ENCODE measurements around the gene PHF20.
"Not testable (repeated sequence)": the region's sequence is repeated elsewhere in the genome, so short reads cannot be mapped to it uniquely, and the experiment has no call there.

PHF20 gene

DNA sequence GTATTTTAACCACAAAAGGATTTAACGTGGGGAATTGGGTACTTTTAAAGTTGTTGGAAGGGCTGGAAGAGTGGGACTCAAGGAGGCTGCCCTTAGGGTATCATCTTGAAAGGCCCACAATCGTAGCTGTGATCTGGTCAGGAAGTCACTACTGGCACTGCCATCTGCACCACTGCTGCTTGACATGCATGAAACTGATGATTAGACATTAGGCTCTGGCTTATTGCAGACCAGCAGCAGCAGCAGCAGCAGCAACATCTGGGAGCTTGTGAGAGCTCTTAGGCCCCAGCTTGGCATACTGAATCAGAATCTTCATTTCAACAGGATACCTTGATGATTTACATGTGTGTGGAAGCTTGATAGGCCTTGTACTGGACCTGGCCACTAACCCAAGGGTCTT is 68.6 kb downstream of the PHF20 start:
- no peak for DNase-seq (ENCODE audit: low read depth in 2 of 2)
- no peak overlapping the region for H3K4me3 ChIP-seq (replicated peaks in 1 of 2; ENCODE audit: low read depth in 2 of 2, low read length in 2 of 2)
- TF ChIP-seq, protein P1, sequence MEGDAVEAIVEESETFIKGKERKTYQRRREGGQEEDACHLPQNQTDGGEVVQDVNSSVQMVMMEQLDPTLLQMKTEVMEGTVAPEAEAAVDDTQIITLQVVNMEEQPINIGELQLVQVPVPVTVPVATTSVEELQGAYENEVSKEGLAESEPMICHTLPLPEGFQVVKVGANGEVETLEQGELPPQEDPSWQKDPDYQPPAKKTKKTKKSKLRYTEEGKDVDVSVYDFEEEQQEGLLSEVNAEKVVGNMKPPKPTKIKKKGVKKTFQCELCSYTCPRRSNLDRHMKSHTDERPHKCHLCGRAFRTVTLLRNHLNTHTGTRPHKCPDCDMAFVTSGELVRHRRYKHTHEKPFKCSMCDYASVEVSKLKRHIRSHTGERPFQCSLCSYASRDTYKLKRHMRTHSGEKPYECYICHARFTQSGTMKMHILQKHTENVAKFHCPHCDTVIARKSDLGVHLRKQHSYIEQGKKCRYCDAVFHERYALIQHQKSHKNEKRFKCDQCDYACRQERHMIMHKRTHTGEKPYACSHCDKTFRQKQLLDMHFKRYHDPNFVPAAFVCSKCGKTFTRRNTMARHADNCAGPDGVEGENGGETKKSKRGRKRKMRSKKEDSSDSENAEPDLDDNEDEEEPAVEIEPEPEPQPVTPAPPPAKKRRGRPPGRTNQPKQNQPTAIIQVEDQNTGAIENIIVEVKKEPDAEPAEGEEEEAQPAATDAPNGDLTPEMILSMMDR (IDR thresholded peaks at IDR 0.05; ENCODE audit: low read depth, low read length), result no peak

DNA sequence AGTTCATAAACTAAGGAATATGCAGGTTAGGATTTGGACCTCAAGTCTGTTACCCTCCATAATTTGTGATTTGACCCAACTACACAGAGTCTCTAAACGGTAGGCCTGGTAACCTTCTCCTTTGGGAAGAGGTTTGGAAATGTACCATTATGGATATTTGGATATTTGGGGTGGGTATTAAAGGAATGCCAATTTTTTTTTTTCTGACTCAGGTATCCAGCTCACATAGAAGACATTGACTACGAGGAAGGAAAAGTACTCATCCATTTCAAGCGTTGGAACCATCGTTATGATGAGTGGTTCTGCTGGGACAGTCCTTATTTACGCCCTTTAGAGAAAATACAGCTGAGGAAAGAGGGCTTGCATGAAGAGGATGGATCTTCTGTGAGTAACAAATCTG is 70.5 kb downstream of the PHF20 start:
- TF ChIP-seq, protein P1 (IDR thresholded peaks at IDR 0.05; ENCODE audit: low read depth, low read length), result no peak
- no peak overlapping the region for H3K4me3 ChIP-seq (replicated peaks in 1 of 2; ENCODE audit: low read depth in 2 of 2, low read length in 2 of 2)
- no peak for DNase-seq (ENCODE audit: low read depth in 2 of 2)

DNA sequence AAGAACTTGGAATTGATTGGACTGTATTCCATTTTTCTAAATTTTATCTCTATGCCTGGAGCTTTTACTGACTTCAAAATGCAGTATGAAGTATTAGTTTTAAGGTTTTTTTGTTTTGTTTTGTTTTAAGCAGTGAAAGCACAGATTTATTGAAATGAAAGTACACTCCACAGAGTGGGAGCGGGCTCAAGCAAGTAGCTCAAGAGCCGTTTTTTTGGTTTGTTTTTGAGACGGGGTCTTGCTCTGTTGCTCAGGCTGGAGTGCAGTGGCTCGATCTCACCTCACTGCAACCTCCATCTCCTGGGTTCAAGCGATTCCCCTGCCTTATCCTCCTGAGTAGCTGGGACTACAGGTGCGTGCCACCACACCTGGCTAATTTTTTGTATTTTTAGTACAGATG is 72.1 kb downstream of the PHF20 start:
- DNase-seq (ENCODE audit: low read depth in 2 of 2), result not testable (repeated sequence)

DNA sequence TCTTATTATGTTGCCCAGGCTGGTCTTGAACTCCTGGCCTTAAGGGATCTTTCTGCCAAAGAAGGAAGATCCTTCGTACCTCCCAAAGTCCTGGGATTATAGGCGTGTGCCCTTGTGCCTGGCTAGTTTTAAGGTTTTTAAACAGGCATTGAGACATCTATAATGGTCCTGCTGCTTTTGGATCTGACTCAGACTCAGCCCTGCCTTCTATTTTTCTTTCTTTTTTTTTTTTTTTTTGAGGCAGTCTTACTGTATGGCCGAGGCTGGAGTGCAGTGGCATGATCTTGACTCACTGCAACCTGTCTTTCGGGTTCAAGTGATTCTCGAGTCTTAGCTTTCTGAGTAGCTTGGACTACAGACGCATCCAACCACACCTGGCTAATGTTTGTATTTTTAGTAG is 73.7 kb downstream of the PHF20 start:
- no peak overlapping the region for H3K4me3 ChIP-seq (replicated peaks in 1 of 2; ENCODE audit: low read depth in 2 of 2, low read length in 2 of 2)
- TF ChIP-seq, protein P1 (IDR thresholded peaks at IDR 0.05; ENCODE audit: low read depth, low read length), result no peak
- peak in 1 of 2 donors; percentile 79 for DNase-seq (ENCODE audit: low read depth in 2 of 2)

More for the DNA sequence above, 72.1 kb downstream of the PHF20 start:
- not testable (repeated sequence) for H3K4me3 ChIP-seq (replicated peaks in 1 of 2; ENCODE audit: low read depth in 2 of 2, low read length in 2 of 2)

DNA sequence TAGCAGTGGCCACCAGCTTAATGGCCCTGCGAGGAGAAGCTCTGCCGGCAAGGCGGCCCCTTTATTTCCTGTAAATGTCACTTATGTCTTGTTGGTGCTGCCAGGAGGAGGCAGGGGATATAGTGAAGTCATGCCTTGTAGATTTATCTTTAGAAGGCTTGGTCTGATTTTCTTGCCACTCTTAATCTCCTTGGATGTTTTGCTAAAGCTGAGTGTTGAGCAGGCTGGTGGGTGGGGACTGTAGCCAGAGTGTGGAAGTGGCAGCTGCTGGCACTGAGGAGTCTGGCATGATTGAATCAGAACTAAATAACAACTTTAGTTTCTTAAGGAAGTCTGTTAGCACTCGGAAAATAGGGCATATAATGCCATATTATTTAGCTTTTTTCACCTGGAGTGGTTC is 77.9 kb downstream of the PHF20 start:
- DNase-seq (ENCODE audit: low read depth in 2 of 2), result no peak
- H3K4me3 ChIP-seq (replicated peaks in 1 of 2; ENCODE audit: low read depth in 2 of 2, low read length in 2 of 2), result no peak overlapping the region
- TF ChIP-seq, protein P1 (IDR thresholded peaks at IDR 0.05; ENCODE audit: low read depth, low read length), result no peak

DNA sequence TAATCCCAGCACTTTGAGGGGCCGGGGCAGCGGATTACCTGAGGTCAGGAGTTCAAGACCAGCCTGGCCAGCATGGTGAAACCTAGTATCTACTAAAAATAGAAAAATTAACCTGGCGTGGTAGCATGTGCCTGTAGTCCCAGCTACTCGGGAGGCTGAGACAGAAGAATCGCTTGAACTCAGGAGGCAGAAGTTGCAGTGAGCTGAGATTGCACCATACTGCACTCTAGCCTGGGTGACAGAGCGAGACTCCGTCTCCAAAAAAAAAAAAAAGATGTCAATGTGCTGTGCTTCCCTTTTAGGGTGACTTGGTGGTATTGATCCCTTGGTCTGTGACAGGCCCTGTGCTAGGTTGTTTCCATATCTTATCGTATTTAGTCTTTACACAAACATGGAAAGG is 79.8 kb downstream of the PHF20 start:
- DNase-seq (ENCODE audit: low read depth in 2 of 2); H3K4me3 ChIP-seq (replicated peaks in 1 of 2; ENCODE audit: low read depth in 2 of 2, low read length in 2 of 2): not testable (repeated sequence)

DNA sequence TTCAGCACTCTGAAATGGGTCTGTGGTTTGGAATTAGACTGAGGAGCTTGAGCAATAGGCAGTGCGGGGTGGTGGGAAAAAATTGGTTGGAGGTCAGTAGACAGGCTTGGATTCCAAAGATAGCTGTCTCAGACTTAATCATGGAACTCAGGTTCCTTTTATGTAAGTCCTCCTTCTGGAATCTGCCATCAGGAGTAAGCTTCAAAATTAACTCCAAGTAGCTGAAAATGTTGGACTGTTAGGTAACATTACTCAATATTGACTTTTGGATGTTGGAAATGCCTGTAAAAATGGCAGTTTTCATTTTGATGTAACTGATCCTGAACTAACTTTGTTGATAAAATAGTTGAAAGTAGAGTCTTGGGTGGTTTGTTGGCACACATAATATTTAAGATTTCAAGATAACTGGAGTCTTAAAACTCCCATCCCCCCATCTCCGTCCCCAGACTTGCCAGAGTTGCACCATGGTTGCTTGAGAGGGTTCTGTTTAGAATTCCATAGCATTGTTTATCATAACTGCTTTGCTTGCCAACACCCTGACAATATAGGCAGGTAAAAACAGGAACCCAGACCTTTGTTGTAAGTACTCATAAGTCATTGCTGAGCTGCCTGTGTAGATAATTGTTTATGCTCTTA is 83.0 kb downstream of the PHF20 start:
- peak in 1 of 2 donors; percentile 28 for DNase-seq (ENCODE audit: low read depth in 2 of 2)
- TF ChIP-seq, protein P1 (IDR thresholded peaks at IDR 0.05; ENCODE audit: low read depth, low read length), result no peak
- H3K4me3 ChIP-seq (replicated peaks in 1 of 2; ENCODE audit: low read depth in 2 of 2, low read length in 2 of 2), result no peak overlapping the region

DNA sequence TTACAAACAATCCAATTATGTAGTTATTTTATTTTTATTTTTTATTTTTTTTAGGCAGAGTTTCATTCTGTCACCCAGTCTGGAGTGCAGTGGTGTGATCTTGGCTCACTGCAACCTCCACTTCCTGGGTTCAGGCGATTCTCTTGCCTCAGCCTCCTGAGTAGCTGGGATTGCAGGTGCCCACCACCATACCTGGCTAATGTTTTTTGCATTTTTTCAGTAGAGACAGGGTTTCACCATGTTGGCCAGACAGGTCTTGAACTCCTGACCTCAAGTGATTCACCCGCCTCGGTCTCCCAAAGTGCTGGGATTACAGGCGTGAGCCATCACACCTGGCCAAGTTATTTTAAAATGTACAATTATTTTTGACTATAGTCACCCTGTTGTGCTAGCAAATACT is 83.8 kb downstream of the PHF20 start:
- DNase-seq (ENCODE audit: low read depth in 2 of 2); H3K4me3 ChIP-seq (replicated peaks in 1 of 2; ENCODE audit: low read depth in 2 of 2, low read length in 2 of 2): not testable (repeated sequence)
